Measurements from ENCODE around the gene COL27A1.

Gene COL27A1

GRCh38 chr9:114155263-114155994 lies at the start of gene COL27A1:
Gene COL27A1, plus strand, starts transcription at chr9:114155537. Its CDS starts 414 bp downstream, at chr9:114155951.
- H3K4me3 ChIP-seq (ENCODE audit: low read depth, low read length), result peak within 1 kb of the TSS; percentile 65
- TF ChIP-seq, protein P1, sequence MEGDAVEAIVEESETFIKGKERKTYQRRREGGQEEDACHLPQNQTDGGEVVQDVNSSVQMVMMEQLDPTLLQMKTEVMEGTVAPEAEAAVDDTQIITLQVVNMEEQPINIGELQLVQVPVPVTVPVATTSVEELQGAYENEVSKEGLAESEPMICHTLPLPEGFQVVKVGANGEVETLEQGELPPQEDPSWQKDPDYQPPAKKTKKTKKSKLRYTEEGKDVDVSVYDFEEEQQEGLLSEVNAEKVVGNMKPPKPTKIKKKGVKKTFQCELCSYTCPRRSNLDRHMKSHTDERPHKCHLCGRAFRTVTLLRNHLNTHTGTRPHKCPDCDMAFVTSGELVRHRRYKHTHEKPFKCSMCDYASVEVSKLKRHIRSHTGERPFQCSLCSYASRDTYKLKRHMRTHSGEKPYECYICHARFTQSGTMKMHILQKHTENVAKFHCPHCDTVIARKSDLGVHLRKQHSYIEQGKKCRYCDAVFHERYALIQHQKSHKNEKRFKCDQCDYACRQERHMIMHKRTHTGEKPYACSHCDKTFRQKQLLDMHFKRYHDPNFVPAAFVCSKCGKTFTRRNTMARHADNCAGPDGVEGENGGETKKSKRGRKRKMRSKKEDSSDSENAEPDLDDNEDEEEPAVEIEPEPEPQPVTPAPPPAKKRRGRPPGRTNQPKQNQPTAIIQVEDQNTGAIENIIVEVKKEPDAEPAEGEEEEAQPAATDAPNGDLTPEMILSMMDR (conservative IDR thresholded peaks at IDR 0.05; ENCODE audit: low read depth, low read length), result peak; percentile 86
- DNase-seq (ENCODE audit: low read depth), result peak; percentile 74

- DNase-seq (ENCODE audit: low read depth), result no peak
- TF ChIP-seq, protein P1 (conservative IDR thresholded peaks at IDR 0.05; ENCODE audit: low read depth, low read length), result no peak
- H3K4me3 ChIP-seq (ENCODE audit: low read depth, low read length), result no peak overlapping the region
Measured at GRCh38 chr9:114107286-114108001, 47.9 kb upstream of the COL27A1 start.

- peak; percentile 85 for DNase-seq (ENCODE audit: low read depth)
- TF ChIP-seq, protein P1 (conservative IDR thresholded peaks at IDR 0.05; ENCODE audit: low read depth, low read length), result peak; percentile 99
- no peak overlapping the region for H3K4me3 ChIP-seq (ENCODE audit: low read depth, low read length)
Measured at GRCh38 chr9:114108016-114108833, 47.1 kb upstream of the COL27A1 start.

DNA sequence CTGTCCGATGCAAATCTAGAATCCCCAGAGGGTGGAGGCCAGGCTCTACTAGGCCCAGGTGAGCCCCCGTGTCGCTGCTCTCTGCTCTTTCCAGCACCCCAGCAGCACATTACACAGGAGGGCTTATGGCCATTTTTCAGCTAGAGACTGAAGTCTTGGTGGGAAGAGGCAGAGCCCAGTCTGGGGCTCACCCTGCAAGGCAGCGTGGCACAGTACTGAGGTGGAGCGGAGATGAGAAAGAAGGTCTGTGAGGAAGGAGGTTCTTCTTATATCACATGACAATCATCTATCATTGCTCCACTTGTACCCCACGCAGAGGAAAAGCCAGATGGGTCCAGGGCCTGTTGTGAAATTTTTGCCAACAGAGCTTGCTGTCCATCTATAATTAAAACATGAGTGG lies 46.2 kb upstream of the COL27A1 start:
- DNase-seq (ENCODE audit: low read depth), result no peak
- TF ChIP-seq, protein P1 (conservative IDR thresholded peaks at IDR 0.05; ENCODE audit: low read depth, low read length), result no peak

DNA sequence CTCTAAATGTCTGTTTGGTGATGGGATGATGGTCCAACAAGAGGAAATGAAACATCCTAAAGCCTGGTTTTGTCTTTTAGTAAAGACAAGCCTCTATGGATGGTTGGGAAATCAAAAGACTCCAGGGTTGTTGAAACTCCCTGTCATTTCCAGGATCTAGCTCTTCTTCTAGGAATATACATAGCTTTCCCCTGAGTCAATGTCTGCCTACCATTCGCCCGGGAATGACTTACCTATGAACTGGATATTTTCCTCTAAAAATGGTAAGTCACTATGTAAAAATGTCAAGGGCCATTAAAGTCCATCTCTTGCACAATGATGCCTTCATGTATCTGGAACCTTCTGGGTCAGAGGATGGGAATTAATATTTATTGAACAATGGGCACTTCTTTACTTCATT lies 45.2 kb upstream of the COL27A1 start:
- DNase-seq (ENCODE audit: low read depth), result peak; percentile 22
- no peak overlapping the region for H3K4me3 ChIP-seq (ENCODE audit: low read depth, low read length)
- TF ChIP-seq, protein P1 (conservative IDR thresholded peaks at IDR 0.05; ENCODE audit: low read depth, low read length), result no peak

More for the DNA sequence above, 46.2 kb upstream of the COL27A1 start:
- H3K4me3 ChIP-seq (ENCODE audit: low read depth, low read length), result no peak overlapping the region

GRCh38 chr9:114112325-114112724 lies 43.0 kb upstream of the COL27A1 start:
- TF ChIP-seq, protein P1 (conservative IDR thresholded peaks at IDR 0.05; ENCODE audit: low read depth, low read length), result no peak
- no peak for DNase-seq (ENCODE audit: low read depth)

More at GRCh38 chr9:114112325-114112724, 43.0 kb upstream of the COL27A1 start:
- H3K4me3 ChIP-seq (ENCODE audit: low read depth, low read length), result no peak overlapping the region
